ENCODE results near the gene MTHFSD. TPM values are rescaled to one million over a fixed set of nuclear protein-coding genes. Genes with fewer than 3 reads are reported as not detected.

Gene MTHFSD
- total and polyA plus RNA-seq, 12 donors = 7.6 to 22.2 (median 17.6) TPM

DNA sequence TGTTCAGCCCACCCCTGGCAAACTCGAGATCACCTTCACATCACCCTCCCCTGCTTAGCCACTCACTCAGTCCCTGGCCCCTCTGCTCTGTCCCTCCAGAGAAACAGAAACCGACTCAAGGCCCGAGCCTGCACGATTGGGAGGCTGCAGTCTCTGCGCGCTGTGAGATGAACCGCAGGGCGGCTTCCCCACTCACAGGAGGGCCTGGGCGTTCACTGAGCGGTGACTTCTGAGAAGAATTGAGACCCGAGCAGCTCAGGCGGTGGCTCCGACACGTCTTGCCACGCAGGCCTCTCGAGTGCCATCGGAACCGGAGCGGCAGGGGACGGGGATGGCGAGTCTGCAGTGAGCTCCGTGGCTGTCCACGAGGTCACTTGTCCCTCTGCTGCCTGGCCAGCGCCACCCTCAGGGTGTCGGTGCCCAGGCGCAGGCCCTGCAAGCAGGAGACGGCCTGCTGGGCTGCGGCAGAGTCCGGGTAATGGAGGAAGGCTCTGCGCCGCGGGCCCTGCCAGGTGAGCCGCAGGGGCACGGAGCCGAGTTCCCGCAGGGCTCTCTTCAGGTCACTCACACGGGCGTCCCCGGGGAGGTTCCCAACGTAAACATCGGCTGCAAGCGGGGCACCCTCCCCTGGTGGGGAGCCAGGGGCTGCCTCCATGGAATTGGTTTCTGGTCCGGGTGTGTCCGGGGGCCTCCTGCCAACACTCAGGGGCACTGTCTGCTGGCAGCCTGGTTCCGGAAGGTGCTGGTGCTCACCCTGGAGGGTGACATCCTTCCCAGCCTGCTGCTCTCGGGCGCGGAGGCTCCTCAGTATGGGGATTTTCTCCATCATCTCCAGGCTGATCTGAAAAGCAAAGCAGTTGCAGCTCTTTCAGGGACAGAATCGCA, 23.2 kb downstream of the MTHFSD start:
- Histone ChIP-seq H3K27ac (peak overlapping the region in 3 of 5 donors; percentile 61 to 85 (median 76)), H3K4me3 (no peak overlapping the region), H3K27me3 (no peaks in the 10 kb centered on the region), H3K9me3 (replicated peaks in 1 of 3) (no peaks in the 10 kb centered on the region), H3K36me3 (replicated peaks in 1 of 2) (no peaks in the 10 kb centered on the region), H3K4me1 (replicated peaks in 1 of 2) (peaks cover 0 to 23% of the 10 kb centered on the region in 2 donors)
- DNase-seq = no peak
- TF ChIP-seq, protein P1, sequence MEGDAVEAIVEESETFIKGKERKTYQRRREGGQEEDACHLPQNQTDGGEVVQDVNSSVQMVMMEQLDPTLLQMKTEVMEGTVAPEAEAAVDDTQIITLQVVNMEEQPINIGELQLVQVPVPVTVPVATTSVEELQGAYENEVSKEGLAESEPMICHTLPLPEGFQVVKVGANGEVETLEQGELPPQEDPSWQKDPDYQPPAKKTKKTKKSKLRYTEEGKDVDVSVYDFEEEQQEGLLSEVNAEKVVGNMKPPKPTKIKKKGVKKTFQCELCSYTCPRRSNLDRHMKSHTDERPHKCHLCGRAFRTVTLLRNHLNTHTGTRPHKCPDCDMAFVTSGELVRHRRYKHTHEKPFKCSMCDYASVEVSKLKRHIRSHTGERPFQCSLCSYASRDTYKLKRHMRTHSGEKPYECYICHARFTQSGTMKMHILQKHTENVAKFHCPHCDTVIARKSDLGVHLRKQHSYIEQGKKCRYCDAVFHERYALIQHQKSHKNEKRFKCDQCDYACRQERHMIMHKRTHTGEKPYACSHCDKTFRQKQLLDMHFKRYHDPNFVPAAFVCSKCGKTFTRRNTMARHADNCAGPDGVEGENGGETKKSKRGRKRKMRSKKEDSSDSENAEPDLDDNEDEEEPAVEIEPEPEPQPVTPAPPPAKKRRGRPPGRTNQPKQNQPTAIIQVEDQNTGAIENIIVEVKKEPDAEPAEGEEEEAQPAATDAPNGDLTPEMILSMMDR (IDR thresholded peaks at IDR 0.05) = no peak
- no peak for TF ChIP-seq POLR2A (IDR thresholded peaks at IDR 0.05)
- 90 to 95% (median 93%) methylated on average over 28 to 49 of the region's 49 CpGs for WGBS, 4 donors
- intact Hi-C loops (cut with DNase I) = no loop called here

- Histone ChIP-seq H3K27ac (peak overlapping the region in 4 of 5 donors; percentile 46 to 85 (median 68)), H3K9me3 (replicated peaks in 1 of 3) (no peaks in the 10 kb centered on the region)
Observed at GRCh38 chr16:86531191-86531545, 23.9 kb downstream of the MTHFSD start.

GRCh38 chr16:86530251-86531190, 24.5 kb downstream of the MTHFSD start:
- Histone ChIP-seq H3K4me3 (no peak overlapping the region), H3K36me3 (replicated peaks in 1 of 2) (no peaks in the 10 kb centered on the region), H3K27me3 (no peaks in the 10 kb centered on the region), H3K27ac (peak overlapping the region in 4 of 5 donors; percentile 46 to 85 (median 66)), H3K4me1 (replicated peaks in 1 of 2) (peaks cover 0 to 23% of the 10 kb centered on the region in 2 donors), H3K9me3 (replicated peaks in 1 of 3) (no peaks in the 10 kb centered on the region)
- intact Hi-C loops (cut with DNase I) = no loop called here
- TF ChIP-seq, protein P1 (IDR thresholded peaks at IDR 0.05) = no peak
- TF ChIP-seq POLR2A (IDR thresholded peaks at IDR 0.05) = no peak
- WGBS, 4 donors = 58 to 62% (median 60%) methylated on average over 29 to 31 of the region's 31 CpGs
- DNase-seq = peak; percentile 77 to 90 (median 84)

More at GRCh38 chr16:86531191-86531545, 23.9 kb downstream of the MTHFSD start:
- Histone ChIP-seq H3K4me1 (replicated peaks in 1 of 2) (peaks cover 0 to 23% of the 10 kb centered on the region in 2 donors), H3K36me3 (replicated peaks in 1 of 2) (no peaks in the 10 kb centered on the region), H3K4me3 (no peak overlapping the region), H3K27me3 (no peaks in the 10 kb centered on the region)
- intact Hi-C loops (cut with DNase I) = no loop called here
- WGBS, 4 donors = 41 to 84% (median 56%) methylated on average over 3 to 7 of the region's 7 CpGs
- TF ChIP-seq, protein P1 (IDR thresholded peaks at IDR 0.05) = no peak
- no peak for TF ChIP-seq POLR2A (IDR thresholded peaks at IDR 0.05)
- peak; percentile 54 to 82 (median 69) for DNase-seq

GRCh38 chr16:86529160-86529559, 25.9 kb downstream of the MTHFSD start:
- DNase-seq = peak in 6 of 7 donors; percentile 60 to 81 (median 73)
- H3K9me3 ChIP-seq (replicated peaks in 1 of 3) = no peaks in the 10 kb centered on the region
- peaks cover 0 to 23% of the 10 kb centered on the region in 2 donors for H3K4me1 ChIP-seq (replicated peaks in 1 of 2)
- 62 to 68% (median 65%) methylated on average over 8 of the region's 8 CpGs for WGBS, 4 donors
- TF ChIP-seq, protein P1 (IDR thresholded peaks at IDR 0.05) = no peak
- no peak for TF ChIP-seq POLR2A (IDR thresholded peaks at IDR 0.05)
- no peak overlapping the region for H3K4me3 ChIP-seq
- no peaks in the 10 kb centered on the region for H3K36me3 ChIP-seq (replicated peaks in 1 of 2)
- H3K27me3 ChIP-seq = no peaks in the 10 kb centered on the region
- H3K27ac ChIP-seq = no peak overlapping the region
- intact Hi-C loops (cut with DNase I) = no loop called here
